SU-DHL-6 (cell line): ENCODE results near the gene MAP4K2.

Experiments
- CTCF ChIP-seq: fragments of 200-600 bp; sonication (generic); IDR thresholded peaks from one replicate; pipeline ENCODE4 v1.5.1; 2017; ENCODE audit warnings: antibody characterized with exemption, mild to moderate bottlenecking, low read length, moderate library complexity; ENCODE audit not compliant: insufficient read depth, poor library complexity, severe bottlenecking
- EZH2phosphoT487 ChIP-seq: fragments of 200-600 bp; sonication (generic), shearing (Covaris generic); conservative IDR thresholded peaks from 2 replicates; pipeline ENCODE4 v1.6.1; 2018; ENCODE audit warnings: mild to moderate bottlenecking, antibody characterized with exemption, low read length, moderate library complexity, mixed read lengths

DNA sequence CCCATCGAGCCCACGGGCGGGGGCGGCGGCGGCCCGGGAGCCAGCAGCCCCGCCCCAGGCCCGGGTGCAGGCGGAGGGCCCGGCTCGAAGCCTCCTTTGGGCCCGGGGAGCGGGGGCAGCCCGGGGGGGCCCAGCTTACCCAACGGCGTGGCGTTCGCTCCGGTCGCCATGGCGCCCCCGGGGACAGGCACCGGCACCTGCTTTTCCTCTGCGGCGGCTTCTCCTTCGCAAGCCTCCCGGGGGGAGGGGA, 24.9 kb downstream of the MAP4K2 start:
- TF ChIP-seq CTCF (no peak), EZH2phosphoT487 (no peak)
